ENCODE measurements around the gene CEP192. TPM values are rescaled to one million over a fixed set of nuclear protein-coding genes. Genes with fewer than 3 reads are reported as not detected.

Gene CEP192
- total RNA-seq, 4 donors from 2014 or later, result 21.9 to 44.6 (median 36.9) TPM

DNA sequence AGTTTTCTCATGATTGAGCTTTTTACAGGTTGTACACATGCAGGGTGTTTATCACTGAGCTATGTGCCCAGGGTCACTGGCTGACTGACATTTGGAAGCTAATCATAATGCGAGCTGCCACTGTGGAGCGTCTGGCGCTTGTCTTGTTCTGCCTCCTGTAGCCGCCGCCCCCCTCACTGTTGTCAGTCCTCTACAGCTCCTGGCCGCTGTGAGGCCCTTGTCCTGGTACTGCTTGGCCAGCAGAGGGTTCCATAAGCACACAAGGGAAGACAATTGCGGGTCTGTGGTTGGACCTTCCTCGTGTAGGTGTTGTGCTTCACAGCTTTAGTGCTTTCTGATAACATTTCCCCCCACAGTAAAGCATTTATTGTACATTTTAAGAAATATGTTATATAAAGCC, 121.8 kb downstream of the CEP192 start:
- no peak overlapping the region for H3K4me3 ChIP-seq
- H3K9me3 ChIP-seq, result no peaks in the 10 kb centered on the region
- H3K27me3 ChIP-seq, result no peaks in the 10 kb centered on the region
- DNase-seq, result peak in 1 of 3 donors; percentile 67
- TF ChIP-seq POLR2A (IDR thresholded peaks at IDR 0.05), result no peak
- peak in 3 of 6 experiments; percentile 40 to 57 (median 42) for TF ChIP-seq CTCF (IDR thresholded peaks at IDR 0.05)
- H3K27ac ChIP-seq, result no peak overlapping the region
- H3K36me3 ChIP-seq, result peaks cover 0 to 41% (median 0%) of the 10 kb centered on the region in 3 donors
- H3K4me1 ChIP-seq, result no peaks in the 10 kb centered on the region

DNA sequence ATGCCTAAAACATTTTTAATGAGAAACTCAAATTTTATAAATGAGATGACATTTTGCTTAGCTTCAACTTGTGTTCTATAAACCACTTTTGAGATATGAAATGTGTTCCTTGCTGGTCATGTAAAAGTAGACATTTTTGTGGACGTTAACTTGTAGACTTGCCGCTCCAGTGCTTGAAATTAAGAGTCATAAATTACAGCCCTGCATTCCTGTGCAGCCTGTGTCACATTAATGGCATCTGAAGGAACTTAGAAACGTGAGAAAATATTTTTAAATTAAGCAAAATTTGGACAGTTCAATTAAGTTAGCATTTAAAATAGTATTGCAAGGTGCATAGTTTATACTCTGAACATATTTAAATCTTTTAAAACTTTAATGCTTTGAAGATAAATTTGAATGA, 129.1 kb downstream of the CEP192 start:
- no peak for DNase-seq
- Histone ChIP-seq H3K27me3 (no peaks in the 10 kb centered on the region), H3K27ac (no peak overlapping the region), H3K36me3 (peaks cover 0 to 41% (median 0%) of the 10 kb centered on the region in 3 donors), H3K9me3 (no peaks in the 10 kb centered on the region), H3K4me3 (no peak overlapping the region), H3K4me1 (no peaks in the 10 kb centered on the region)
- TF ChIP-seq POLR2A (IDR thresholded peaks at IDR 0.05) (no peak), CTCF (IDR thresholded peaks at IDR 0.05) (no peak)

GRCh38 chr18:13120983-13121441, 129.8 kb downstream of the CEP192 start:
- Histone ChIP-seq H3K27ac (no peak overlapping the region), H3K9me3 (no peaks in the 10 kb centered on the region), H3K36me3 (peaks cover 0 to 37% (median 0%) of the 10 kb centered on the region in 3 donors), H3K4me1 (no peaks in the 10 kb centered on the region), H3K27me3 (no peaks in the 10 kb centered on the region), H3K4me3 (no peak overlapping the region)
- TF ChIP-seq POLR2A (IDR thresholded peaks at IDR 0.05) (no peak), CTCF (IDR thresholded peaks at IDR 0.05) (no peak)
- no peak for DNase-seq

DNA sequence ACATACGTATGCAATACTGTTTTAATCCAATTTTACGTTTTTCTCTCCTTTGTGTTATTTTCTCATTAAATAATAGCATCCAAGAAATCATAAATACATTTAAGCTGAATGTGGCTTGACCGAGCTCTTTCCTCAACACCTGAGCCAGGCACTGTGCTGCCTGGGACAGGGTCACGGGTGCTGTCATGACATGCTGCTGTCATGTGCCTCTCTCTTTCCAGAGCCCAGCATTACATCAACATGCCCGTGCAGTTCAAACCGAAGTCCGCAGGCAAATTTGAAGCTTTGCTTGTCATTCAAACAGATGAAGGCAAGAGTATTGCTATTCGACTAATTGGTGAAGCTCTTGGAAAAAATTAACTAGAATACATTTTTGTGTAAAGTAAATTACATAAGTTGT, 133.2 kb downstream of the CEP192 start:
- no peak overlapping the region for H3K27ac ChIP-seq
- peaks cover 0 to 15% (median 0%) of the 10 kb centered on the region in 3 donors for H3K36me3 ChIP-seq
- no peaks in the 10 kb centered on the region for H3K27me3 ChIP-seq
- no peak overlapping the region for H3K4me3 ChIP-seq
- no peak for TF ChIP-seq CTCF (IDR thresholded peaks at IDR 0.05)
- TF ChIP-seq POLR2A (IDR thresholded peaks at IDR 0.05), result no peak
- H3K9me3 ChIP-seq, result no peaks in the 10 kb centered on the region
- no peaks in the 10 kb centered on the region for H3K4me1 ChIP-seq
- DNase-seq, result no peak

- Histone ChIP-seq H3K36me3 (peaks cover 0 to 15% (median 0%) of the 10 kb centered on the region in 3 donors), H3K4me3 (no peak overlapping the region), H3K4me1 (no peaks in the 10 kb centered on the region), H3K27me3 (no peaks in the 10 kb centered on the region), H3K27ac (no peak overlapping the region), H3K9me3 (no peaks in the 10 kb centered on the region)
- no peak for DNase-seq
- no peak for TF ChIP-seq CTCF (IDR thresholded peaks at IDR 0.05)
- no peak for TF ChIP-seq POLR2A (IDR thresholded peaks at IDR 0.05)
Observed at GRCh38 chr18:13125191-13125590, 134.0 kb downstream of the CEP192 start.
